Epithelial cell of esophagus (primary cell): ENCODE data around the gene TUG1.

Experiments
- DNase-seq: peaks from one replicate; pipeline ENCODE4 v3.0.0; 2010; ENCODE audit warnings: low read depth
- H3K4me3 ChIP-seq: 2 replicates; pipeline ENCODE4 v1.5.1; 2011; ENCODE audit warnings: mild to moderate bottlenecking, low read length, control low read depth
- TF ChIP-seq, protein P1 (sequence below): IDR thresholded peaks from 2 replicates; pipeline ENCODE4 v1.5.1; 2011; ENCODE audit warnings: low read depth, mild to moderate bottlenecking, low read length, control low read depth, inconsistent platforms; ENCODE audit not compliant: insufficient read depth; ENCODE audit errors: missing control alignments

Gene TUG1

DNA sequence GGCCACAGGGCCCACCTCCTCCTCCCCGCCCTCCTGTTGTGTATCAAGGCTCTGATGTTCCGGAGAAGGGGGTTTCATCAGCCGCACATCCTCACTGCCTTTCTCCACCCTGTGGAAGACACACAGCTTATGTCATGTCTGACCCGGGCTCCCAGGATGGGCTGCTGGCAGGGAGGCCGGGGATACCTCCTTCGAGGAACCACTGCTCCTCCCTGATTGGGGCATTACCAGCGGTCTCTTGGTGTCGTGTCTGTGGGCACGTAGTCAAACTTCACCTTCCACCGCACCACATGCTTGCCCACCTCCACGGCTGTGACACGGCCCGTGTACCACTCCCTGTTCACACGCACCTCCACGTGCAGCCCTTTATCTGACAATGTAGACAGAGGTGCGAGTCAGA is 36.4 kb upstream of the TUG1 start:
- TF ChIP-seq, protein P1, sequence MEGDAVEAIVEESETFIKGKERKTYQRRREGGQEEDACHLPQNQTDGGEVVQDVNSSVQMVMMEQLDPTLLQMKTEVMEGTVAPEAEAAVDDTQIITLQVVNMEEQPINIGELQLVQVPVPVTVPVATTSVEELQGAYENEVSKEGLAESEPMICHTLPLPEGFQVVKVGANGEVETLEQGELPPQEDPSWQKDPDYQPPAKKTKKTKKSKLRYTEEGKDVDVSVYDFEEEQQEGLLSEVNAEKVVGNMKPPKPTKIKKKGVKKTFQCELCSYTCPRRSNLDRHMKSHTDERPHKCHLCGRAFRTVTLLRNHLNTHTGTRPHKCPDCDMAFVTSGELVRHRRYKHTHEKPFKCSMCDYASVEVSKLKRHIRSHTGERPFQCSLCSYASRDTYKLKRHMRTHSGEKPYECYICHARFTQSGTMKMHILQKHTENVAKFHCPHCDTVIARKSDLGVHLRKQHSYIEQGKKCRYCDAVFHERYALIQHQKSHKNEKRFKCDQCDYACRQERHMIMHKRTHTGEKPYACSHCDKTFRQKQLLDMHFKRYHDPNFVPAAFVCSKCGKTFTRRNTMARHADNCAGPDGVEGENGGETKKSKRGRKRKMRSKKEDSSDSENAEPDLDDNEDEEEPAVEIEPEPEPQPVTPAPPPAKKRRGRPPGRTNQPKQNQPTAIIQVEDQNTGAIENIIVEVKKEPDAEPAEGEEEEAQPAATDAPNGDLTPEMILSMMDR: no peak
- no peak for DNase-seq
- H3K4me3 ChIP-seq: no peak overlapping the region

DNA sequence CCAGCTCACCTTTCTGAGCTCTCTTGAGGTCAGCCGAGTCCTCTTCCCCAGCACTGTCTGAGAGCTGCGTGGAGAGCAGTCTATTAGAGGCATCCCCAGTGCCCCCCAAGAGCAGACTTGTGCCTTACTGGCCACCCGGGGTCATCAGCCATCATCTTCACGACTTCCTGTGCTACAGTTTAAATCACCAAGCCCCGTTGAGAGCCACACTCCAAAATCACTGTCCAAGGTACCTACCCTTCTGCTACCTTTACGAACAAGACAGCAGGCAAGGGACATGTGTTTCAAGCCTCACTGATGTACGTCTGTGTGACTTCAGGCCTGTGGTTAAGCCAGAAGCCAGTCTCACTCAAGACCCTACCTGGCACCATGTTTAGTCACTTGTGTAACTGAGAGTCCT is 35.6 kb upstream of the TUG1 start:
- H3K4me3 ChIP-seq: no peak overlapping the region
- TF ChIP-seq, protein P1: no peak

DNA sequence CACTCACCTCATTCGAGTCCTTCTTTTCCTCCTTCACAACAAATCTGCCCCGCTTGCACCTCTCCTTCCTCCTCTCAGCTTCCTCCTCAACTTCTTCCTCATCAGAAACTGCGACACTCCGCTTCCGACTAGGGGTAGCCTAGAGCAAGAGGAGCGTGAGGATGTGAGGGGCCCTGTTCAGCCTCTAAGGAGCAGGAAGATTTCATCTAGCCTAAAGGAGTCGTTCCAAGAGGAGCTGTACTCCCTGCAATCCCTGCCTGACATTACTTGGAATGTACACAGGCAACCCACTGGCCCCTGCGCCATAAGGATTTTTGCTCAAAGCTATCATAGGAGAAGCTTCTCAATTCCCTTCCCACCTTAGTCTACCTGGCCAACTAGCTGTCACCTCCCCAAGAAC is 35.0 kb upstream of the TUG1 start:
- no peak overlapping the region for H3K4me3 ChIP-seq
- TF ChIP-seq, protein P1: no peak
- no peak for DNase-seq

More for the DNA sequence above, 35.6 kb upstream of the TUG1 start:
- no peak for DNase-seq

DNA sequence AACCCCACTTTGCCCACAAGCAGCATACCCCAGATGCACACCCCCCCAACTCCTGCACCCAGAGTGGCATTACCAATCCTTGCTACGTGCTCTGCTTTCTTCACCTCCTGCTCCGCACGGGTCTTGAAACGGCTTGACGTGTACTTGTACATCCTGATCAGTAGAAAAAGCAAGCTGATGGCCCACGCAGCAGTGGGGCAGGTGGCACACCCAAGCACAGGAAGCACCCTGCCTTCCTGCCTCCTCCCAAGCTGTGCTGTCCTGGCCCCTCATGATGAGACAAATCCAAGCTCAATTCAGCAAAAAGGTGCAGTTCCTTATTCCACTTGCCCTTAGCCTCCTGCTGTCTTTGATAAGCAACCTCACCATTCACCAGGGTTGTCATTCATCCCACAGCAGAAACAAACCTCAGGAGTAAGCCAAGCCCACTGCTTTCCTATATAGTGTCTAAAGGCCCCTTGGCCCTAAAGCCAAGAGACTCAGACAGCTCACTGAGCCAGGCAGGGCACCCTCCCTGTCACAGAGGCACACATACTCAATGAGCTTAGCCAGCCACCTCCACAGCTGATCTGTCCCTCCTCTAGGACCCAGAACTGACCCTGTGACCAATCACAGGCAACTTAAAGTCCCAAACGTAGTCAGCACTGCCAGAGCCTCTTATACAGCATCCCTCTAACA is 28.2 kb upstream of the TUG1 start:
- no peak for DNase-seq
- H3K4me3 ChIP-seq: no peak overlapping the region
- TF ChIP-seq, protein P1: no peak

DNA sequence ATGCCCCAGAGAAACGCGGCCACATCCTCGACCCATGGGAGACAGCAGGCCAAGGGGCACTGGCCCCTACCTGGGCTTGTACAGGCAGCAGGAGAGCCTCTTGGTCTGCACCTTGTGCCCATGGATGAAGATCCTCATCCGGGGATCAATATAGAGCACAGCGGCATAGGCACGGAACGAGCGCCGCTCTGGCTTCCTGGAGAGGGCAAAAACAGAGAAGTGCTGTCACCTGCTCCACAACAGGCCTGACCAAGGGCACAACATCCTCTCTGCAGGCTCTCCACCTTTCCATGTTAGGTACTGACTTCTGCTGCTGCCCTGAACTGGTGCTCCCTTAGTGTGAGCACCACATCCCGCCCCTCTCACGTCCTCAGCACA is 27.7 kb upstream of the TUG1 start:
- TF ChIP-seq, protein P1: no peak
- H3K4me3 ChIP-seq: no peak overlapping the region
- no peak for DNase-seq

DNA sequence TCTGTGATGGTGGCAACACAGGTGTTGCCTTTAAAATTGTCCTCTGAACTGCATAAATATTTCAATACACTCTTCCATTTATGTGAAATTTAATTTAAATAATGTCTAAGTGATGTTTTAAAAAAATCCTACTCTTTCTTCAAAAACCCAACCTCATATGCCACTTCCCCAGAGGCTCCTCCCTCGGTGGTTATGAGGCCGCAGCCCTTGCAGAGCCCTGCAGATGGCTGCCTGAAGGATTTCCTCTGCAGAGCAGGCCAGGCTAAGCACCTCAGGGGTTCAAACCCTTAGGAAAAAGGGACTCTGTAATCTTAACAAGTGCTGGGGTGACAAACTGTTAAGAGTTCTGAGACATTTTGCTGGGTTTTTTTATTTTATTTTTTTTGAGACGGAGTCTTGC is 25.7 kb upstream of the TUG1 start:
- TF ChIP-seq, protein P1: no peak
- no peak overlapping the region for H3K4me3 ChIP-seq
- DNase-seq: no peak

DNA sequence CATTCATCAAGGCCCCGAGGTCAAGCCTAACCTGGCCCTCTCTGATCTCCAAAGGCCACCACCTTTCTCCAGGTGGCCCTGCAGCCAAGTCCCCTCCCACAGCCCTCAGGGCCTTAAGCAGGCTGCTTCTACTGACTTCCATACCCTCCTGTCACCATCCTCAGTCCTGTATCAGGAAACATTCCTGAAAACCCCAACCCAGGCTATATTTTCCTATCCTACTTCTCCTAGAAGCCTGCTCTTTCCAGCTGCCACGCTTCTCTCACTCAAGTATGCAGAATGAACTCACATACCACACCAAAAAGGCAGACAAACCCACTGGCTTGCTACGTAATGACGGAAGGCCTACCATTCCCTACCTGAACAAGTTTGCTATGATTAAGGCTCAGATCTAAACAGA is 24.1 kb upstream of the TUG1 start:
- no peak overlapping the region for H3K4me3 ChIP-seq
- no peak for DNase-seq
- TF ChIP-seq, protein P1: no peak
